Right lobe of liver (tissue), 6 donors: ENCODE data around the gene SEC14L2. TPM values are rescaled to one million over a fixed set of nuclear protein-coding genes. Genes with fewer than 3 reads are reported as not detected.

ENCODE experiments used
- ATAC-seq, 4 donors: fragments of 200-7000 bp; cut with Tn5 transposase; one replicate each; pipeline ENCODE4 v1.9.1; 2020; ENCODE audit warnings: mild to moderate bottlenecking in 4 of 4, moderate library complexity in 4 of 4
- DNase-seq, 3 donors: peaks; one replicate each; pipeline ENCODE4 v3.0.0-alpha.2; 2020
- H3K27ac ChIP-seq, 3 donors: fragments of 200-600 bp; one replicate each; pipeline ENCODE4 v1.8.0; 2022
- H3K27me3 ChIP-seq, 2 donors: fragments of 200-600 bp; one replicate each; pipeline ENCODE4 v1.8.0; 2022
- H3K36me3 ChIP-seq, 4 donors: fragments of 200-600 bp; sonication (generic) in 1 of 4; one replicate each; pipeline versions ENCODE4 v1.5.1 to v1.8.0; 2017 to 2022; ENCODE audit warnings: control low read depth in 1 of 4
- H3K4me1 ChIP-seq, 4 donors: fragments of 200-600 bp; sonication (generic) in 1 of 4; one replicate each; pipeline versions ENCODE4 v1.5.1 to v1.8.0; 2017 to 2022; ENCODE audit warnings: control low read depth in 1 of 4
- H3K4me3 ChIP-seq, 3 donors: fragments of 200-600 bp; one replicate each; pipeline ENCODE4 v1.8.0; 2022
- H3K9me3 ChIP-seq, 4 donors: fragments of 200-600 bp; sonication (generic) in 1 of 4; one replicate each; pipeline versions ENCODE4 v1.5.1 to v1.8.0; 2017 to 2022; ENCODE audit warnings: control low read depth in 1 of 4
- CTCF ChIP-seq, 4 donors: fragments of 200-600 bp in 3 of 4; fragments of 450-650 bp in 1 of 4; IDR thresholded peaks; one replicate each; pipeline versions ENCODE4 v1.5.1 to v1.8.0; 2016 to 2022; ENCODE audit warnings: antibody characterized with exemption in 4 of 4, mild to moderate bottlenecking in 2 of 4
- POLR2A ChIP-seq: fragments of 450-650 bp; IDR thresholded peaks from one replicate; pipeline ENCODE4 v1.6.1; 2017; ENCODE audit warnings: antibody characterized with exemption, mild to moderate bottlenecking
- WGBS: methylation state at CpG from one replicate; pipeline ENCODE4 v1.1.6; 2018; ENCODE audit warnings: low coverage, low lambda C conversion rate; ENCODE audit not compliant: insufficient coverage; ENCODE audit errors: missing lambda C conversion rate; 5-methylcytosine and 5-hydroxymethylcytosine counted together
- intact Hi-C, 2 donors: fragments of 100-400 bp; cut with DNase I; formaldehyde crosslinking; loops; one replicate each; pipeline versions ENCODE4 v1.11.2 to v1.14.1; 2022
- total RNA-seq, 6 experiments: library from RNA; depleted of rRNA in 2 of 6; stranded (reverse); fragments of >200 nt in 2 of 6; fragmentation: NEBNext Ultra II Directional in 3 of 6; extraction: Animal tissue kit (Norgen Biotek cat#: 25700) in 3 of 6; gene quantifications; one replicate each; pipeline versions ENCODE4 v1.1.0 to v1.2.4, GENCODE V29; 2016 to 2023
- donor health status: DM: no; HTN: yes; CAD: no.
- donor health status: DM: no; HTN: no; CAD: no.
- donor health status: DM: no; HTN: no; CAD: no.
- donor health status: DM: no; HTN: yes; CAD: no.
- donor health status: DM: no; HTN: yes; CAD: no.

The SEC14L2 gene
- total RNA-seq, 6 experiments from 2014 or later: 42.7 to 240 (median 101) TPM

GRCh38 chr22:30386608-30386959 is 10.2 kb upstream of the SEC14L2 start:
- DNase-seq (no peak), ATAC-seq (peak in 1 of 4 donors; percentile 4)
- Histone ChIP-seq H3K9me3 (no peaks in the 10 kb centered on the region), H3K36me3 (no peaks in the 10 kb centered on the region), H3K27ac (no peak overlapping the region), H3K27me3 (no peaks in the 10 kb centered on the region), H3K4me3 (peak overlapping the region; percentile 56 to 68 (median 57)), H3K4me1 (peaks cover 0 to 9% (median 3%) of the 10 kb centered on the region in 4 donors)
- intact Hi-C loops: loop anchor here (10.0 kb wide), 2 partner anchors 122 to 282 kb away; partner anchors contain the start of gene OSM (in 1 of the 2)
- TF ChIP-seq POLR2A (no peak), CTCF (IDR thresholded peaks at IDR 0.05) (no peak)
- 48% methylated on average over 6 of the region's 10 CpGs for WGBS

GRCh38 chr22:30386960-30387827 is 9.6 kb upstream of the SEC14L2 start, which contains the start of gene RNF215:
Gene RNF215, minus strand, starts transcription at chr22:30387411. Its CDS starts 98 bp downstream, at chr22:30387313.
- Histone ChIP-seq H3K9me3 (no peaks in the 10 kb centered on the region), H3K4me3 (peak within 1 kb of the TSS; percentile 56 to 68 (median 57)), H3K27ac (peak within 1 kb of the TSS in 1 of 3 donors; percentile 40), H3K4me1 (peaks cover 0 to 13% (median 6%) of the 10 kb centered on the region in 4 donors), H3K27me3 (no peaks in the 10 kb centered on the region), H3K36me3 (no peaks in the 10 kb centered on the region)
- intact Hi-C loops: loop anchor here (10.0 kb wide), 2 partner anchors 122 to 282 kb away; partner anchors contain the start of gene OSM (in 1 of the 2)
- DNase-seq: peak; percentile 87 to 88 (median 88)
- WGBS: 0% methylated on average over 23 of the region's 95 CpGs
- TF ChIP-seq POLR2A (no peak), CTCF (IDR thresholded peaks at IDR 0.05) (peak; percentile 92 to 98 (median 93))
- peak; percentile 84 to 94 (median 89) for ATAC-seq

GRCh38 chr22:30390974-30391691 is 5.7 kb upstream of the SEC14L2 start:
- 29% methylated on average over 3 of the region's 5 CpGs for WGBS
- peak overlapping the region in 2 of 3 donors; percentile 95 to 96 for H3K27ac ChIP-seq
- intact Hi-C loops: loop anchor here (2.0 to 10.0 kb wide), 3 partner anchors 36 to 999 kb away; partner anchors contain the start of gene SEC14L3 (in 1 of the 2)
- H3K36me3 ChIP-seq: no peaks in the 10 kb centered on the region
- no peaks in the 10 kb centered on the region for H3K9me3 ChIP-seq
- peak; percentile 78 to 83 (median 82) for DNase-seq
- no peak overlapping the region for H3K4me3 ChIP-seq
- ATAC-seq: peak; percentile 64 to 73 (median 68)
- peaks cover 0 to 34% (median 15%) of the 10 kb centered on the region in 4 donors for H3K4me1 ChIP-seq
- H3K27me3 ChIP-seq: no peaks in the 10 kb centered on the region
- TF ChIP-seq CTCF (IDR thresholded peaks at IDR 0.05) (peak; percentile 91 to 96 (median 92)), POLR2A (no peak)

- ATAC-seq: peak; percentile 22 to 84 (median 71)
- no peaks in the 10 kb centered on the region for H3K9me3 ChIP-seq
- H3K27me3 ChIP-seq: no peaks in the 10 kb centered on the region
- peak; percentile 42 to 93 (median 93) for DNase-seq
- H3K4me3 ChIP-seq: peak overlapping the region in 1 of 3 donors; percentile 4
- no peaks in the 10 kb centered on the region for H3K36me3 ChIP-seq
- peak overlapping the region in 2 of 3 donors; percentile 95 to 96 for H3K27ac ChIP-seq
- TF ChIP-seq POLR2A: peak; percentile 13
- TF ChIP-seq CTCF (IDR thresholded peaks at IDR 0.05): no peak
- WGBS: 22% methylated on average over 6 of the region's 9 CpGs
- intact Hi-C loops: loop anchor here (5.0 to 10.0 kb wide), 2 partner anchors 82 to 1000 kb away; partner anchors contain the start of gene SEC14L3 (in 1 of the 2)
- peaks cover 0 to 33% (median 16%) of the 10 kb centered on the region in 4 donors for H3K4me1 ChIP-seq
These were observed 4.0 kb upstream of the SEC14L2 start for GRCh38 chr22:30392661-30393321.
